Posterior vena cava (tissue), 2 donors: ENCODE data around the gene OBP2A. TPM values are rescaled to one million over a fixed set of nuclear protein-coding genes. Genes with fewer than 3 reads are reported as not detected.
A peak's percentile ranks its signal among the peaks of the same experiment; 100 is the strongest.

Experiments
- DNase-seq: peaks from one replicate; pipeline ENCODE4 v3.0.0-alpha.2; 2020; ENCODE audit warnings: low spot score
- intact Hi-C, 2 donors: fragments of 100-400 bp; cut with DNase I; formaldehyde crosslinking; loops; one replicate each; pipeline versions ENCODE4 v1.14.1 to v1.14.2; 2022 to 2023
- total RNA-seq, 2 donors: library from RNA; stranded (reverse); fragmentation: NEBNext Ultra II Directional; extraction: Animal tissue kit (Norgen Biotek cat#: 25700); gene quantifications; one replicate each; pipeline ENCODE4 v1.2.1, GENCODE V29; 2021
- donor health status: DM: yes; HTN: yes; CAD: no.
- donor health status: DM: yes; HTN: yes; CAD: no.

The OBP2A gene
- total RNA-seq, 2 donors from 2014 or later: not detected

- intact Hi-C loops: no loop called here
- peak; percentile 37 for DNase-seq
These were observed 41.7 kb downstream of the OBP2A start for GRCh38 chr9:135587658-135588057.

DNA sequence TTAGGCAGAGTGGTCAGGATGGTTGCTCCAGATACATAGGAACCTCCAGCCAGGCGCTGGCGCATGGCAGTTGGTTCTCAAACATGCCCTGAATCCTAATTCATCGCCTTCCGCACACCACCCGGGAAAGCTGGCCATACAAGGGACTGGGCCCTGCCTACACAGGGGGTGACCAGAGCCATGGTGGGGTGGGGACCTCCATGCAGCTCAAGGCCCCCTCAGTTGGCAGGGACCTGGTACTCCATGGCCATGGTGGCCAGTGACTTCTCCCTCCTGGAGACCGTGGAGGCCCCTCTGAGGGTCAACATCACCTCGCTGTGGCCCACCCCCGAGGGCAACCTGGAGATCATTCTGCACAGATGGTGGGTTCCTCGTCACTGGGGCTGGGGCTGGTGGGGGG is 42.4 kb downstream of the OBP2A start:
- peak; percentile 64 for DNase-seq
- intact Hi-C loops: no loop called here

DNA sequence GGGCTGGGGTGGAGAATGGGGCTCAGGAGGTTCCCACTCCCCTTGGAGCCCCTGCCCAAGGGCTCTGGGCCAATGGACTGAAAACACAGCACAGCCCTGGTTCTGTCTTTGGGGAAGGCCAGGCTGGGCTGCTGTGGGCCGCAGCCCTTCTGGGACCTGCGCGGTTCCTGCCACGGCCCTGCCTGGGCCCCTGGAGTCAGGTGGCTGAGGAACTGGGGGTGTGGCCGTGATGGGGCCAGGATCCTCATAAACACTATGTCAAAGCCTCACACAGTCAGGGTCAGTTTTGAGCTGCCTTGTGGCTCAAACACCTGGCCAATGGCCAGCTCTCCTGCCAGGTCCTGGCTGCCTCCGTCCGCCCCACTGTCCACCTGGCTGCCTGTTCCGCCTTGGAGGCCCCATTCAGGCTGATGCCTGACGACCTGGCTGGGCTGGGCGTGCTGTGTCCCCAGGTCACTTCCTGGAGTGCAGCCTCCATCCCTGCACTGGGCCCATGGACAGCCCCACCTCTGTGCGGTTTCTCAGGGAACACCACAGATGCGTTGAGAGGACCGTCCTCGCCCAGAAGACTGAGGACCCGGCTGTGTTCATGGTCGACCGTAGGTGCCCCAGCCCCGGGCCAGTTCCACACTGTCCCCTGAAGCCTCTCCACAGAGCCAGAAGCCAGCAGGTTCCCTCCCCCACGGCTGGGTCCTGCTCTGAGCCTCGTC is 43.1 kb downstream of the OBP2A start:
- DNase-seq: peak; percentile 73
- intact Hi-C loops: no loop called here

- peak; percentile 66 for DNase-seq
- intact Hi-C loops: loop anchor here in 1 of 2 donors (1.0 kb wide), 1 partner anchor 27 kb away; no protein-coding TSS in a partner anchor
These were observed 43.9 kb downstream of the OBP2A start for GRCh38 chr9:135589596-135590485.

DNA sequence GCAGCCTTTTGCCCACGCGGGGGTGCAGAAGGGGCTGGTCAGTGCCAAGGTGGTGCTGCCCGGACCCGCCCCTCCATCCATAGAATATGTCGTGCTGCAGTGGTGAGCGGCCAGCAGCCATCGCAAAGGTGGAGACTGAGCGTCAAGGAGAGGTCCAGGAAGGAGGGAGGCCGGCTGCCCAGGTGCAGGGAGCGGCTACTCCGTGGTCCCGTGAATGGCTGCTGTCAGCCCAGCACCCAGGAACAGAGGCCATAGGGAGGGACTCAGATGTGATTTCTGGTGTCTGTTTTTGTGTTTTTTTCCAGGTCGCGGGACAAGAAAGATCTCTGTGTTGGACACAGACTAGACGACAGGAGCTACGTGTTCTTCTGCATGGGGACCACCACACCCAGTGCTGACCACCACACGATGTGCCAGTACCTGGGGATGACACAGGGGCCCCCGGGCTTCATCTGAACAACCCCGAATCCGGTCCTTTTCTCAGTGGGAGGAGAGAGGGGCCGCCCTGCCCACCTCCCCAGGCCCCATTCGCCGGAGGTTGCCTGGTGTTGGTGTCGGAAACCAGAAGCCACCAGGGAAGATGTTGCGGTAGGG is 44.7 kb downstream of the OBP2A start:
- peak; percentile 80 for DNase-seq
- intact Hi-C loops: loop anchor here in 1 of 2 donors (1.0 kb wide), 1 partner anchor 27 kb away; no protein-coding TSS in a partner anchor

- intact Hi-C loops: no loop called here
These were observed 45.8 kb downstream of the OBP2A start for GRCh38 chr9:135591506-135592330.

DNA sequence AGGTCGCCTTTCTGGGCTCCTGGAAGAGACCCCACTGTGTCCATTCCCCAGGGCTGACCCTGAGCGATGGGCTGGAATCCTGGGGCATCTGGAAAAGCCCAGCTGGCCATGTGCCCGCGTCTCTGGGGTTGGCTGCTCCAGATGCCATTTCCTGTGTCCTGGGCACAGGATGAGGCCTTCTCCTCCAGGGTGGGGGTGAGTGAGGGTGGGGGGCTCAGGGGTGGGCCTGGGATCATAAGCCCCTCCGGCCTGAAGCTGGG is 46.3 kb downstream of the OBP2A start:
- intact Hi-C loops: no loop called here
- DNase-seq: no peak

More at GRCh38 chr9:135591506-135592330, 45.8 kb downstream of the OBP2A start:
- DNase-seq: peak; percentile 64

DNA sequence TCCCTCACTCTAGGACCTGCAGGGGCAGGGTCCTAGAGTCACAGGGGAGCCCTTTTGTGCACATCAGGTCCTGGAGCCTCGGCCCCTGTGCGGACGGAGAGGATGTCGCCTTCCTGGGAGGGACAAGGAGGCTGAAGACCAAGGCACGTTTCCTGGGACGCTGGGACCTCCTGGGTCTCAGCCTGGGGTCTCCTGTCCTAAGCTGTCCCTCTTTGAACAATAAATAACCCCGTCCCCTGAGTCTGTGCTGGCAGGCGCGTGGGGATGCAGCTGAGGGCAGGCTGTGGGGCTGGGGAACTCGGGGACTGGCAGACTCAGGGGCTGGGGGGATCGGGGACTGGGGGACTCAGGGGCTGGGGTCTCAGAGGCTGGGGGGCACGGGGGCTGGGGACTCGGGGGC is 46.7 kb downstream of the OBP2A start:
- intact Hi-C loops: no loop called here
- peak; percentile 66 for DNase-seq

- no peak for DNase-seq
- intact Hi-C loops: no loop called here
These were observed 50.3 kb downstream of the OBP2A start for GRCh38 chr9:135596211-135596610.

Other genes starting within 250 kb of the OBP2A start
- 1 to 10 TPM; 8.0 to 8.9 TPM for gene PPP1R26, start 66.3 kb upstream of the OBP2A start, total RNA-seq
- gene MRPS2, start 45.4 kb upstream of the OBP2A start, total RNA-seq: 10 to 100 TPM; 15.9 to 16.3 TPM
- 1 to 10 TPM in 1 of 2 donors, not detected in 1; 2.4 TPM for gene LCN1, start 24.7 kb upstream of the OBP2A start, total RNA-seq
- not detected for gene PAEP, start 15.6 kb downstream of the OBP2A start, total RNA-seq
- gene GLT6D1, start 93.4 kb downstream of the OBP2A start, total RNA-seq: not detected
- not detected for gene LCN9, start 117.2 kb downstream of the OBP2A start, total RNA-seq
- not detected for gene SOHLH1, start 153.4 kb downstream of the OBP2A start, total RNA-seq
- gene KCNT1, start 156.1 kb downstream of the OBP2A start, total RNA-seq: under 1 TPM; 0.28 to 0.38 TPM